HepG2 (cell line): ENCODE data around the gene MTMR4. TPM values are rescaled to one million over a fixed set of nuclear protein-coding genes. Genes with fewer than 3 reads are reported as not detected.

Source experiments
- ARNT2 ChIP-seq: sonication (generic); formaldehyde crosslinking; IDR thresholded peaks from 2 replicates; pipeline ENCODE4 v1.8.0; 2022; ENCODE audit warnings: mild to moderate bottlenecking, low read depth, missing genetic modification reagents, moderate library complexity
- FOSL2 ChIP-seq: sonication (generic); formaldehyde crosslinking; IDR thresholded peaks from 2 replicates; pipeline ENCODE4 v1.4.0; 2020; ENCODE audit warnings: missing genetic modification reagents
- KDM4B ChIP-seq: sonication (generic); formaldehyde crosslinking; IDR thresholded peaks from 2 replicates; pipeline ENCODE4 v1.4.0; 2020; ENCODE audit warnings: missing genetic modification reagents
- MXI1 ChIP-seq: IDR thresholded peaks from 3 replicates; pipeline ENCODE4 v1.6.1; 2012; ENCODE audit warnings: low read depth, low read length, inconsistent platforms, borderline replicate concordance
- NCOA2 ChIP-seq: sonication (generic); formaldehyde crosslinking; IDR thresholded peaks from 2 replicates; pipeline ENCODE4 v1.8.0; 2022; ENCODE audit warnings: inconsistent platforms
- NONO ChIP-seq, 2 experiments: fragments of 450-650 bp in 1 of 2; sonication (generic) in 1 of 2; formaldehyde crosslinking in 1 of 2; IDR thresholded peaks in 1 of 2; conservative IDR thresholded peaks in 1 of 2; 2 replicates each; pipeline versions ENCODE4 v1.6.1 to v1.8.0; 2017 to 2022; ENCODE audit warnings: mild to moderate bottlenecking in 1 of 2, missing genetic modification reagents in 1 of 2, moderate library complexity in 1 of 2
- PCBP2 ChIP-seq: fragments of 200-400 bp; formaldehyde crosslinking; optimal IDR thresholded peaks from 2 replicates; pipeline ENCODE3; 2018; ENCODE audit warnings: low read length, low read depth; ENCODE audit not compliant: poor library complexity, severe bottlenecking
- PRPF4 ChIP-seq: fragments of 200-400 bp; formaldehyde crosslinking; IDR thresholded peaks from 2 replicates; pipeline ENCODE4 v1.6.1; 2016; ENCODE audit warnings: low read length, low read depth; ENCODE audit not compliant: poor library complexity, severe bottlenecking
- RARA ChIP-seq: IDR thresholded peaks from 2 replicates; pipeline ENCODE4 v1.6.1; 2016; ENCODE audit warnings: missing genetic modification reagents, missing compliant biosample characterization
- RCOR2 ChIP-seq: IDR thresholded peaks from 2 replicates; pipeline ENCODE4 v1.6.1; 2016; ENCODE audit warnings: missing biosample characterization, missing genetic modification reagents
- SMAD1 ChIP-seq: sonication (generic); formaldehyde crosslinking; IDR thresholded peaks from 2 replicates; pipeline ENCODE4 v1.4.0; 2020; ENCODE audit warnings: missing genetic modification reagents, low read depth, mild to moderate bottlenecking, borderline replicate concordance
- SOX13 ChIP-seq, 3 experiments: fragments of 450-650 bp in 1 of 3; sonication (generic) in 1 of 3; formaldehyde crosslinking in 1 of 3; IDR thresholded peaks in 2 of 3; conservative IDR thresholded peaks in 1 of 3; 2 replicates each; pipeline versions ENCODE4 v1.5.0 to v1.6.1; 2016 to 2020; ENCODE audit warnings: antibody characterized with exemption in 1 of 3, mild to moderate bottlenecking in 1 of 3, missing compliant biosample characterization in 1 of 3, missing genetic modification reagents in 1 of 3, moderate library complexity in 1 of 3
- SP2 ChIP-seq: sonication (generic); formaldehyde crosslinking; IDR thresholded peaks from 2 replicates; pipeline ENCODE4 v1.5.1; 2020; ENCODE audit warnings: mild to moderate bottlenecking, missing genetic modification reagents
- ZFP82 ChIP-seq: sonication (generic); formaldehyde crosslinking; IDR thresholded peaks from 2 replicates; pipeline ENCODE4 v1.5.1; 2020; ENCODE audit warnings: mild to moderate bottlenecking, missing genetic modification reagents, borderline replicate concordance
- ZNF44 ChIP-seq: sonication (generic); formaldehyde crosslinking; IDR thresholded peaks from 2 replicates; pipeline ENCODE4 v1.5.1; 2020; ENCODE audit warnings: mild to moderate bottlenecking, missing genetic modification reagents
- ZNF616 ChIP-seq: sonication (generic); formaldehyde crosslinking; IDR thresholded peaks from 2 replicates; pipeline ENCODE4 v1.5.0; 2020; ENCODE audit warnings: low read depth, mild to moderate bottlenecking, missing genetic modification reagents
- ZNF790 ChIP-seq: sonication (generic); formaldehyde crosslinking; IDR thresholded peaks from 2 replicates; pipeline ENCODE4 v1.8.0; 2022; ENCODE audit warnings: missing genetic modification reagents, mild to moderate bottlenecking, borderline replicate concordance
- ZSCAN30 ChIP-seq: sonication (generic); formaldehyde crosslinking; IDR thresholded peaks from 2 replicates; pipeline ENCODE4 v1.5.0; 2020; ENCODE audit warnings: mild to moderate bottlenecking, missing genetic modification reagents
- polyA plus RNA-seq, 8 experiments: library from polyadenylated mRNA; depleted of rRNA in 3 of 8; stranded (reverse) in 7 of 8; unstranded in 1 of 8; fragments of >200 nt; fragmentation: Illumina TruSeq in 4 of 8; extraction: Trizol in 4 of 8; gene quantifications; 2 replicates each; pipeline versions ENCODE4 v1.2.1 to v1.2.3, GENCODE V29; 2011 to 2016; ENCODE audit warnings: low read depth in 4 of 8, missing spikeins in 1 of 8, mixed read lengths in 1 of 8; ENCODE audit not compliant: insufficient read depth in 1 of 8
- total RNA-seq, 5 experiments: library from RNA; depleted of rRNA; stranded (reverse); fragments of >200 nt; fragmentation: Illumina TruSeq; extraction: Trizol; gene quantifications; 2 replicates each; pipeline ENCODE4 v1.2.3, GENCODE V29; 2016; ENCODE audit warnings: low read depth in 1 of 5
- TF ChIP-seq, protein P1 (sequence below): sonication (generic); formaldehyde crosslinking; IDR thresholded peaks from 2 replicates; pipeline ENCODE4 v1.4.0; 2020; ENCODE audit warnings: missing genetic modification reagents, mild to moderate bottlenecking, borderline replicate concordance
- TF ChIP-seq, protein P2 (sequence below): fragments of 450-650 bp; IDR thresholded peaks from 2 replicates; pipeline ENCODE4 v1.6.1; 2016
- TF ChIP-seq, protein P3 (sequence below): sonication (generic); formaldehyde crosslinking; IDR thresholded peaks from 2 replicates; pipeline ENCODE4 v1.4.0; 2020; ENCODE audit warnings: missing genetic modification reagents
- TF ChIP-seq, protein P4 (sequence below): IDR thresholded peaks from 2 replicates; pipeline ENCODE4 v1.6.1; 2016; ENCODE audit warnings: missing genetic modification reagents, missing compliant biosample characterization
- TF ChIP-seq, protein P5 (sequence below): sonication (generic); formaldehyde crosslinking; IDR thresholded peaks from 2 replicates; pipeline ENCODE4 v1.4.0; 2020; ENCODE audit warnings: mild to moderate bottlenecking, missing genetic modification reagents

Gene MTMR4
- total and polyA plus RNA-seq, 2 of the 13 experiments (the other 11 are each of a cell fraction or from before 2014, with no cell fraction given) = 62.5 to 65.1 TPM

DNA sequence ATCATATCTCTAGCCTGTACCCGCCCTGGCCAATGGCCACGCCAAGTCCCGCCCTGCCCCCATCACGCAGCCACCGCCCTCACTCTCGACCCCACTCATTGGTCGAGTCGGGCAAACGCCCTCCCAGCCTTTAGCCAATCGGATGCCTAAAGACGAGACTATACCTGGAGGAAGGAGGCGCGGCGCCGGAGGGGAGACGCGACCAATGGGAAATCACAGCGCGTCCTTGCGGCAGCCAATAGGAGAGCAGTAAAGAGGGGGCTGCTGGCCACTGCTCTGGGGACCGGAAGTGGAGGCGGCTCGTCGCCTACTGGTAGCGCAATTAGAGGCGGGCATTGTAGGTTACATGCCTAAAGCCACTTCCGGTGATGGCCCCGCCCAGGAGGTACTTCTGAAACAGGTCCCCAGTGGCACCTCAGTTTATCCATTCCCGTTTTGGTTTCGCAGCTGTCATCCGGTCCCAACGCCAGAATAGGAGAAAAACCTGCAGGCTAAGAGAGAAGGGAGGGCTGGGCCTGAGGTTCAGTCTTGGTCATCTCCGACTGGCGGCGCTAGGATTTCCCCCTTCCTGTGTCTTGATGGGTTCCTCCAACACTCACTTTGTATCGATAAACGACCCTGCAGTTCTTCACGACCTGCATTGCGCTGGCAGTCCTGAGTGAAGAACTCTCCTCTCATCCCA, 3.6 kb upstream of the MTMR4 start (continued):
- TF ChIP-seq, protein P1, sequence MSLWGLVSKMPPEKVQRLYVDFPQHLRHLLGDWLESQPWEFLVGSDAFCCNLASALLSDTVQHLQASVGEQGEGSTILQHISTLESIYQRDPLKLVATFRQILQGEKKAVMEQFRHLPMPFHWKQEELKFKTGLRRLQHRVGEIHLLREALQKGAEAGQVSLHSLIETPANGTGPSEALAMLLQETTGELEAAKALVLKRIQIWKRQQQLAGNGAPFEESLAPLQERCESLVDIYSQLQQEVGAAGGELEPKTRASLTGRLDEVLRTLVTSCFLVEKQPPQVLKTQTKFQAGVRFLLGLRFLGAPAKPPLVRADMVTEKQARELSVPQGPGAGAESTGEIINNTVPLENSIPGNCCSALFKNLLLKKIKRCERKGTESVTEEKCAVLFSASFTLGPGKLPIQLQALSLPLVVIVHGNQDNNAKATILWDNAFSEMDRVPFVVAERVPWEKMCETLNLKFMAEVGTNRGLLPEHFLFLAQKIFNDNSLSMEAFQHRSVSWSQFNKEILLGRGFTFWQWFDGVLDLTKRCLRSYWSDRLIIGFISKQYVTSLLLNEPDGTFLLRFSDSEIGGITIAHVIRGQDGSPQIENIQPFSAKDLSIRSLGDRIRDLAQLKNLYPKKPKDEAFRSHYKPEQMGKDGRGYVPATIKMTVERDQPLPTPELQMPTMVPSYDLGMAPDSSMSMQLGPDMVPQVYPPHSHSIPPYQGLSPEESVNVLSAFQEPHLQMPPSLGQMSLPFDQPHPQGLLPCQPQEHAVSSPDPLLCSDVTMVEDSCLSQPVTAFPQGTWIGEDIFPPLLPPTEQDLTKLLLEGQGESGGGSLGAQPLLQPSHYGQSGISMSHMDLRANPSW = peak; percentile 47; the same call in 1 of the 2 replicates
- TF ChIP-seq ZNF616 (peak; percentile 43; the same call in 1 of the 2 replicates), ZFP82 (peak; percentile 68; the same call in 1 of the 2 replicates), KDM4B (no peak), ZNF44 (CRISPR knock-in tag) (no peak), PRPF4 (no peak), RCOR2 (CRISPR knock-in tag) (peak; percentile 24), PCBP2 (no peak), SOX13 (IDR thresholded peaks at IDR 0.05) (no peak), SOX13 (CRISPR knock-in tag; conservative IDR thresholded peaks at IDR 0.05 in 1 of 2, IDR thresholded peaks at IDR 0.05 in 1 of 2) (no peak), NONO (IDR thresholded peaks at IDR 0.05) (no peak), NONO (CRISPR knock-in tag; conservative IDR thresholded peaks at IDR 0.05) (peak; percentile 86), ZSCAN30 (CRISPR knock-in tag) (no peak), SP2 (CRISPR knock-in tag) (peak; percentile 97), SMAD1 (CRISPR knock-in tag) (no peak), RARA (CRISPR knock-in tag) (0 out of 2 replicates have a peak, but pooled peaks have one; percentile 4), ARNT2 (CRISPR knock-in tag) (0 out of 2 replicates have a peak, but pooled peaks have one; percentile 29), NCOA2 (CRISPR knock-in tag) (no peak; the same call in 1 of the 2 replicates), FOSL2 (no peak), MXI1 (peak; percentile 66; the same call in 1 of the 3 replicates), ZNF790 (CRISPR knock-in tag) (no peak)
- TF ChIP-seq, protein P2, sequence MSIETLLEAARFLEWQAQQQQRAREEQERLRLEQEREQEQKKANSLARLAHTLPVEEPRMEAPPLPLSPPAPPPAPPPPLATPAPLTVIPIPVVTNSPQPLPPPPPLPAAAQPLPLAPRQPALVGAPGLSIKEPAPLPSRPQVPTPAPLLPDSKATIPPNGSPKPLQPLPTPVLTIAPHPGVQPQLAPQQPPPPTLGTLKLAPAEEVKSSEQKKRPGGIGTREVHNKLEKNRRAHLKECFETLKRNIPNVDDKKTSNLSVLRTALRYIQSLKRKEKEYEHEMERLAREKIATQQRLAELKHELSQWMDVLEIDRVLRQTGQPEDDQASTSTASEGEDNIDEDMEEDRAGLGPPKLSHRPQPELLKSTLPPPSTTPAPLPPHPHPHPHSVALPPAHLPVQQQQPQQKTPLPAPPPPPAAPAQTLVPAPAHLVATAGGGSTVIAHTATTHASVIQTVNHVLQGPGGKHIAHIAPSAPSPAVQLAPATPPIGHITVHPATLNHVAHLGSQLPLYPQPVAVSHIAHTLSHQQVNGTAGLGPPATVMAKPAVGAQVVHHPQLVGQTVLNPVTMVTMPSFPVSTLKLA = peak; percentile 42; the same call in 1 of the 2 replicates
- TF ChIP-seq, protein P3, sequence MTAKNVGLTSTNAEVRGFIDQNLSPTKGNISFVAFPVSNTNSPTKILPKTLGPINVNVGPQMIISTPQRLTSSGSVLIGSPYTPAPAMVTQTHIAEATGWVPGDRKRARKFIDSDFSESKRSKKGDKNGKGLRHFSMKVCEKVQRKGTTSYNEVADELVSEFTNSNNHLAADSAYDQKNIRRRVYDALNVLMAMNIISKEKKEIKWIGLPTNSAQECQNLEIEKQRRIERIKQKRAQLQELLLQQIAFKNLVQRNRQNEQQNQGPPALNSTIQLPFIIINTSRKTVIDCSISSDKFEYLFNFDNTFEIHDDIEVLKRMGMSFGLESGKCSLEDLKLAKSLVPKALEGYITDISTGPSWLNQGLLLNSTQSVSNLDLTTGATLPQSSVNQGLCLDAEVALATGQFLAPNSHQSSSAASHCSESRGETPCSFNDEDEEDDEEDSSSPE (CRISPR knock-in tag) = peak; percentile 76
- TF ChIP-seq, protein P4, sequence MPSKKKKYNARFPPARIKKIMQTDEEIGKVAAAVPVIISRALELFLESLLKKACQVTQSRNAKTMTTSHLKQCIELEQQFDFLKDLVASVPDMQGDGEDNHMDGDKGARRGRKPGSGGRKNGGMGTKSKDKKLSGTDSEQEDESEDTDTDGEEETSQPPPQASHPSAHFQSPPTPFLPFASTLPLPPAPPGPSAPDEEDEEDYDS = peak; percentile 76
- TF ChIP-seq, protein P5, sequence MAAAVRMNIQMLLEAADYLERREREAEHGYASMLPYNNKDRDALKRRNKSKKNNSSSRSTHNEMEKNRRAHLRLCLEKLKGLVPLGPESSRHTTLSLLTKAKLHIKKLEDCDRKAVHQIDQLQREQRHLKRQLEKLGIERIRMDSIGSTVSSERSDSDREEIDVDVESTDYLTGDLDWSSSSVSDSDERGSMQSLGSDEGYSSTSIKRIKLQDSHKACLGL (CRISPR knock-in tag) = no peak
